HG03565 (cell line): ENCODE results near the gene WFDC1.

Experiments used
- ATAC-seq: cut with Tn5 transposase; IDR thresholded peaks from one replicate; pipeline ENCODE4 v1.9.1; 2021; ENCODE audit warnings: mild to moderate bottlenecking, moderate library complexity; ENCODE audit not compliant: unreplicated experiment

WFDC1 gene

DNA sequence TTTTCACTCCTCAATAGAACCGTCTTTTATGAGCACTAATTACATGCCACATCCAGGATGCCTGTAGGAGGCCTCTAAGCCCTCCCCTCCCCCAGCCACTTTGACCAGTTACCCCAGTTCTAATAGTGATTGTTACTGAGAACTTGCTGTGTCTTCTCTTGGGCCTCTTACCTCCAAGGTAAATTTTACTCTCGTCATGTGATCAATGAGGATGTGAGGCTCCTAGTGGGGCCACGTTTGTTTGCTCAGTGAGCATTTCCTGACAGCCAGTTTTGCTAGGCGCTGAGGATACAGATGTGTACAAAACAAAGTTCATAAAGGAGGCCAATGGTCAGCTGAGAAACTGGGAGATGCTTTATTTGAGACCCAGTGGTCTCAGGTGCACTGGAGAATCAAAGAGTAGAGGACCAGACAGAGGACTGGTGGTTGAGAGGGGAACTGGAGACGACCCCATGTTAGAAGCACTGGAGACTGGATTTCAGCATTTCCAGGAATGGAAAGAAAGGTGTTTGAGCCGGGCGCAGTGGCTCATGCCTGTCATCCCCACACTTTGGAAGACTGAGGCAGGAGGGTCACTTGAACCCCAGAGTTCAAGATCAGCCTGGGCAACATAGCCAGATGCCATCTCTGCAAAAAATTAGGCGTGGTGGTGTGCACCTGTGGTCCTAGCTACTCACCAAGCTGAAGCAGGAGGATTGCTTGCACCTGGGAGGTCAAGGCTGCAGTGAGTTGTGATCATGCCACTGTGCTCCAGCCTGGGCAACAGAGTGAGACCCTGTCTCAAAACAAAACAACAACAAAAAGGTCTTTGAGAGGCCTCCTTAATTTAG, 76.3 kb downstream of the WFDC1 start:
- ATAC-seq = no peak

DNA sequence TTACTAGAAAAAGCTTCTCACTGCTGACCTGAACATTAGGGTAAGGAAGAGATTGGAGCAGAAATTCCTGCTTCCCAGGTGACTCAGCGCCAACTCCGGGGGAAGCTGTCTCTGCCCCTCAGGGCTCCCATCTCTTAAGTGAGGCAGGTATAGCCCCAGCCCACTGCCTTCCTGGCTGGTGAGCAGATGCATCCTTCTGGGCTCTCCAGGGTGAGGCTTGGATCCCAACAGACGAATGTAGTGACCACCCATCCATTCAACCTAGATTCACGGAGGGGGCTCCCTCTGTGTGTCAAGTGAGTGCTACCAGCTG, 76.8 kb downstream of the WFDC1 start:
- ATAC-seq = no peak

DNA sequence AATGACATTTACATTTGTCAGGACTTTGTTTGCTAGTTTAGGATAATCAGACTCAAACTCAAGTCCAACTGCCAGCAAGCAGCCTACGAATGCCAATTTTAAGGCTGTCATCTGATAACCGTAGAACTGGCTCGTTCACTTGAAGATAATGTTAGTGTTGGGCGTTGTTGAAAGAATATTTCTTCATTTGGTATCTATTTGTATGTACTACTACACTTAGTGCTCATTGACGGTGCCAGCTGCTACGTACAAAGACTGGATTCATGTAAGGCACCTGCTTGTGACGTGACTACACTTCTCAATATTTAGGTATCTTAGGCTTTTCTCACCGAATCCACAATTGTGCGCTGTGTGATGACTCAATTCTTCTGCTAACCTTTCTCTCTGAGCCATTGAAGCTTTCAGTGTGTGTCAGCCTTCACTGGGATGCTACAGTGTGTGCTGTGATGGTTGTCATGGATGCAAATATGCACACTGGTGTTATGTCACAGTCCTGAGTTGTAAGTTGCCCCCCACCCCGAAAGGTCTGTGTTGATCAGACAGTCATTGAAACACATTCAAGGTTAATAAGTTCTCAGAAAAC, 79.3 kb downstream of the WFDC1 start:
- ATAC-seq = no peak

DNA sequence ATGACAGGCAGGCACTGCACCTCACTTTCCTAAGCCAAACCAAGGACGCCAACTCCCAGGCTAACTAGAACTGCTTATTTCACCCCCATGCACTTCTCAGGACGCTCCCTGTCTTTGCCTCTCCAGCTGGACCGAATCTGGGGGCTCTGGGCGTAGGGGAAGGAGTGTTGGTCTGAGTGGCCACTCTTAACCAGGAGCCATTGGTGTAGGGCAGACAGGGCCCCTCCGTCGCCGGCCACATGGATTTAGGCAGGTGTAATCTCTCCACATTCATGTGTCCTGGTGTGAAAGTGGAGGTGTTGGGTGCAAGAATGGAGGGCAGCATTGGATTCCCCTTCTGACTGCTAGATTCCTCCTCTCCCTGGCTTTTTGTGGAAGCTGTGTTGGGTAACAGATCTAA, 83.4 kb downstream of the WFDC1 start:
- ATAC-seq = no peak

DNA sequence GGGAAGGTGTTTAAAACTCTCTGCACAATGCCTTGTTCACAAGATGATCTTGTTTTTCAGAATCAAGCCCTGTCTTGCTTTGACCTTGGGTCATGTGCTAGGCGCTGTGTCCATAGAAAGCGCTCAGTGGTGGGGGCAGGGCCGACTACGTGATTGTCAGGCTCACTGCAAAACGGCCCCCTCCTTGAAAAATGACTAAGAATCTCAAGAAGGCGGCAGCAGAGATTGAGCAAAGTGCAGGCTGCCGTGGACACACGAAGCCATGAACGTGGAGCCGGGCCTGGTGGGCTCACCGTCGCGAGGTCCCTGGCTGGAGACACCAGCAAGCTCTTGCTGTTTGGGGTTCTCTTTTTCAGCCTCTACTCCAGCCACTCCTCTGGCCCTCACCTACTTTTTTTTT, 83.9 kb downstream of the WFDC1 start:
- no peak for ATAC-seq

DNA sequence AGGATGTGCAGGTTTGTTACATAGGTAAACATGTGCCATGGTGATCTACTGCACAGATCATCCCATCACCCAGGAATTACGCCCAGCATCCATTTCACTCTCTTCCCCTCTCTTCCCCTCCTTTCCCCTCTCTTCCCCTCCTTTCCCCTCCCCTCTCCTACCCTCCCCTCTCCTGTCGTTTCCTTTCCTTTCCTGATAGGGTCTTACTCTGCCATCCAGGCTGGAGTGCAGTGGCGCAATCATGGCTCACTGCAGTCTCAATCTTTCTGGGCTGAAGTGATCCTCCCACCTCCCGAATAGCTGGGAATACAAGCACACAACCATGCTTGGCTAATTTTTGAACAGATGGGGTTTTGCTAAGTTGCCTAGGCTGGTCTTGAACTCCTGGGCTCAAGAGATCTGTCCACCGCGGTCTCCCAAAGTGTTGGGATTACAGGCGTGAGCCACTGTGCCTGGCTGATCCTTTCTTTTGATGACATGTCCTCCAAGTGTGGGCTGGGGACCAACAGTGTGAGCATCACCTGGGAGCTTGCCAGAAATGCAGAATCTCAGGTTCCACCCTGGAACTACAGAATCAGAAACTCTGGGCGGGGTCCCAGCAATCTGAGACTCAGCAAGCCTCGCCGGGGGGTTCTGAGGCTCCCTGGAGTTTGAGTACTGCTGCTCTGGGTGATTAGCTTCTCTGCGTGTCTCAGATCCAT, 84.5 kb downstream of the WFDC1 start:
- ATAC-seq = no peak
